HL-60 (cell line): ENCODE measurements around the gene ST3GAL4.

ENCODE experiments used
- GABPA ChIP-seq: IDR thresholded peaks from 2 replicates; pipeline ENCODE4 v1.6.1; 2012; ENCODE audit warnings: low read depth
- POLR2AphosphoS5 ChIP-seq: IDR thresholded peaks from 2 replicates; pipeline ENCODE4 v1.6.1; 2012; ENCODE audit warnings: low read depth
- TF ChIP-seq, protein P1 (sequence below): IDR thresholded peaks from 2 replicates; pipeline ENCODE4 v1.6.1; 2012; ENCODE audit warnings: low read depth; ENCODE audit not compliant: insufficient replicate concordance
- TF ChIP-seq, protein P2 (sequence below): IDR thresholded peaks from one replicate; pipeline ENCODE4 v1.5.1; 2011; ENCODE audit warnings: low read length, control low read depth, inconsistent platforms; ENCODE audit not compliant: insufficient read depth

DNA sequence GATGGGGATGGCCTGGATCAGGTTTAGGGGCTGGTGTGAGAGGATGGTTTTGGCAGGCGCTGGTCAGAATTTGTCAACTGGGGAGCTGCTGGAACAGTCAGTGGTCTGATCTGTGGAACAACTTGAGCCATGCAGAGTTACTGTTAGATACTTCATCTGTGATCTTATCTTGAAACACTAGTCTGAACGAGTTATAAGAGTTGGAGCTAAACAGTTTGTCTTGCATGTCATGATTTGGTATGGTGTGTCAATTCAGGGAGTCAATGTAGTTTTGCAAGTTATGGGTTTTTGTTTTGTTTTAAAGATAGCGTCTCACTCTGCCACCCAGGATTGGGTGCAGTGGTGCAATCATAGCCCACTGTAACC lies 54.1 kb downstream of the ST3GAL4 start:
- TF ChIP-seq, protein P1, sequence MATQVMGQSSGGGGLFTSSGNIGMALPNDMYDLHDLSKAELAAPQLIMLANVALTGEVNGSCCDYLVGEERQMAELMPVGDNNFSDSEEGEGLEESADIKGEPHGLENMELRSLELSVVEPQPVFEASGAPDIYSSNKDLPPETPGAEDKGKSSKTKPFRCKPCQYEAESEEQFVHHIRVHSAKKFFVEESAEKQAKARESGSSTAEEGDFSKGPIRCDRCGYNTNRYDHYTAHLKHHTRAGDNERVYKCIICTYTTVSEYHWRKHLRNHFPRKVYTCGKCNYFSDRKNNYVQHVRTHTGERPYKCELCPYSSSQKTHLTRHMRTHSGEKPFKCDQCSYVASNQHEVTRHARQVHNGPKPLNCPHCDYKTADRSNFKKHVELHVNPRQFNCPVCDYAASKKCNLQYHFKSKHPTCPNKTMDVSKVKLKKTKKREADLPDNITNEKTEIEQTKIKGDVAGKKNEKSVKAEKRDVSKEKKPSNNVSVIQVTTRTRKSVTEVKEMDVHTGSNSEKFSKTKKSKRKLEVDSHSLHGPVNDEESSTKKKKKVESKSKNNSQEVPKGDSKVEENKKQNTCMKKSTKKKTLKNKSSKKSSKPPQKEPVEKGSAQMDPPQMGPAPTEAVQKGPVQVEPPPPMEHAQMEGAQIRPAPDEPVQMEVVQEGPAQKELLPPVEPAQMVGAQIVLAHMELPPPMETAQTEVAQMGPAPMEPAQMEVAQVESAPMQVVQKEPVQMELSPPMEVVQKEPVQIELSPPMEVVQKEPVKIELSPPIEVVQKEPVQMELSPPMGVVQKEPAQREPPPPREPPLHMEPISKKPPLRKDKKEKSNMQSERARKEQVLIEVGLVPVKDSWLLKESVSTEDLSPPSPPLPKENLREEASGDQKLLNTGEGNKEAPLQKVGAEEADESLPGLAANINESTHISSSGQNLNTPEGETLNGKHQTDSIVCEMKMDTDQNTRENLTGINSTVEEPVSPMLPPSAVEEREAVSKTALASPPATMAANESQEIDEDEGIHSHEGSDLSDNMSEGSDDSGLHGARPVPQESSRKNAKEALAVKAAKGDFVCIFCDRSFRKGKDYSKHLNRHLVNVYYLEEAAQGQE, result no peak
- TF ChIP-seq, protein P2, sequence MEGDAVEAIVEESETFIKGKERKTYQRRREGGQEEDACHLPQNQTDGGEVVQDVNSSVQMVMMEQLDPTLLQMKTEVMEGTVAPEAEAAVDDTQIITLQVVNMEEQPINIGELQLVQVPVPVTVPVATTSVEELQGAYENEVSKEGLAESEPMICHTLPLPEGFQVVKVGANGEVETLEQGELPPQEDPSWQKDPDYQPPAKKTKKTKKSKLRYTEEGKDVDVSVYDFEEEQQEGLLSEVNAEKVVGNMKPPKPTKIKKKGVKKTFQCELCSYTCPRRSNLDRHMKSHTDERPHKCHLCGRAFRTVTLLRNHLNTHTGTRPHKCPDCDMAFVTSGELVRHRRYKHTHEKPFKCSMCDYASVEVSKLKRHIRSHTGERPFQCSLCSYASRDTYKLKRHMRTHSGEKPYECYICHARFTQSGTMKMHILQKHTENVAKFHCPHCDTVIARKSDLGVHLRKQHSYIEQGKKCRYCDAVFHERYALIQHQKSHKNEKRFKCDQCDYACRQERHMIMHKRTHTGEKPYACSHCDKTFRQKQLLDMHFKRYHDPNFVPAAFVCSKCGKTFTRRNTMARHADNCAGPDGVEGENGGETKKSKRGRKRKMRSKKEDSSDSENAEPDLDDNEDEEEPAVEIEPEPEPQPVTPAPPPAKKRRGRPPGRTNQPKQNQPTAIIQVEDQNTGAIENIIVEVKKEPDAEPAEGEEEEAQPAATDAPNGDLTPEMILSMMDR, result no peak
- TF ChIP-seq POLR2AphosphoS5, result no peak
- TF ChIP-seq GABPA, result no peak
